WTC11 (cell line): Measurements from ENCODE around the gene DECR2. TPM values are rescaled to one million over a fixed set of nuclear protein-coding genes. Genes with fewer than 3 reads are reported as not detected.
A peak's percentile ranks its signal among the peaks of the same experiment; 100 is the strongest.

Experiments used
- ATAC-seq: fragments of 200-7000 bp; cut with Tn5 transposase; 2 replicates; pipeline ENCODE4 v1.10.0; 2021; ENCODE audit warnings: mild to moderate bottlenecking, moderate library complexity
- CTCF ChIA-PET: fragments of 300-600 bp; sonication (Branson Sonifier 250); formaldehyde crosslinking; loops from one replicate; lab custom pipeline; 2021; ENCODE audit warnings: antibody characterized with exemption; lab: Charles Lee
- POLR2A ChIA-PET: fragments of 350-600 bp; sonication (Branson Sonifier 250); formaldehyde crosslinking; loops from one replicate; lab custom pipeline; 2021; ENCODE audit warnings: antibody characterized with exemption; lab: Charles Lee
- DNase-seq: peaks from one replicate; pipeline ENCODE4 v3.0.0; 2021; ENCODE audit warnings: low spot score
- H3K27ac Mint-ChIP-seq: 2 replicates; pipeline ENCODE4 v1.8.0; 2021; ENCODE audit warnings: mixed read lengths
- H3K27me3 Mint-ChIP-seq: 2 replicates; pipeline ENCODE4 v1.8.0; 2021; ENCODE audit warnings: low read depth, mild to moderate bottlenecking, moderate library complexity, mixed read lengths
- H3K36me3 Mint-ChIP-seq: 2 replicates; pipeline ENCODE4 v1.8.0; 2021; ENCODE audit warnings: mixed read lengths
- H3K4me1 Mint-ChIP-seq: 2 replicates; pipeline ENCODE4 v1.8.0; 2022; ENCODE audit warnings: mixed read lengths
- H3K4me3 Mint-ChIP-seq: 2 replicates; pipeline ENCODE4 v1.8.0; 2021; ENCODE audit warnings: mild to moderate bottlenecking, moderate library complexity, mixed read lengths
- H3K9me3 Mint-ChIP-seq: 2 replicates; pipeline ENCODE4 v1.8.0; 2021; ENCODE audit warnings: mixed read lengths
- ATF1 ChIP-seq: sonication (generic); formaldehyde crosslinking; IDR thresholded peaks from 2 replicates; pipeline ENCODE4 v1.8.1; 2023; ENCODE audit warnings: mild to moderate bottlenecking, moderate library complexity, missing genetic modification reagents
- CREB1 ChIP-seq: sonication (generic); formaldehyde crosslinking; IDR thresholded peaks from 2 replicates; pipeline ENCODE4 v1.8.0; 2023; ENCODE audit warnings: mild to moderate bottlenecking, missing genetic modification reagents
- FOXK1 ChIP-seq: sonication (generic); formaldehyde crosslinking; IDR thresholded peaks from 2 replicates; pipeline ENCODE4 v1.8.0; 2022; ENCODE audit warnings: mild to moderate bottlenecking, moderate library complexity, missing genetic modification reagents
- GTF2I ChIP-seq: fragments of 250-450 bp; sonication (Bioruptor Pico); conservative IDR thresholded peaks from 2 replicates; pipeline ENCODE4 v1.4.0; 2021; ENCODE audit warnings: mild to moderate bottlenecking
- IRF2 ChIP-seq: sonication (generic); formaldehyde crosslinking; IDR thresholded peaks from 2 replicates; pipeline ENCODE4 v1.8.0; 2022; ENCODE audit warnings: low read depth, missing genetic modification reagents, borderline replicate concordance
- JAZF1 ChIP-seq: fragments of 250-450 bp; sonication (Bioruptor Pico); IDR thresholded peaks from 2 replicates; pipeline ENCODE4 v1.9.0; 2021; ENCODE audit warnings: moderate library complexity, mild to moderate bottlenecking, inconsistent platforms
- JUN ChIP-seq: sonication (generic); formaldehyde crosslinking; IDR thresholded peaks from 2 replicates; pipeline ENCODE4 v1.8.0; 2023; ENCODE audit warnings: mild to moderate bottlenecking, missing genetic modification reagents
- KAT7 ChIP-seq: sonication (generic); formaldehyde crosslinking; IDR thresholded peaks from 2 replicates; pipeline ENCODE4 v1.8.1; 2023; ENCODE audit warnings: missing genetic modification reagents, mild to moderate bottlenecking, borderline replicate concordance
- MXD4 ChIP-seq: fragments of 250-450 bp; sonication (Bioruptor Pico); IDR thresholded peaks from 2 replicates; pipeline ENCODE4 v1.8.0; 2021; ENCODE audit warnings: mild to moderate bottlenecking, moderate library complexity, borderline replicate concordance
- NFATC4 ChIP-seq: fragments of 250-450 bp; sonication (Bioruptor Pico); IDR thresholded peaks from 2 replicates; pipeline ENCODE4 v1.9.0; 2021; ENCODE audit warnings: mild to moderate bottlenecking
- NFE2L1 ChIP-seq: sonication (generic); formaldehyde crosslinking; IDR thresholded peaks from 2 replicates; pipeline ENCODE4 v1.8.1; 2023; ENCODE audit warnings: missing genetic modification reagents
- NFYB ChIP-seq: sonication (generic); formaldehyde crosslinking; conservative IDR thresholded peaks from 2 replicates; pipeline ENCODE4 v1.8.0; 2022; ENCODE audit warnings: low read depth, missing genetic modification reagents
- NR2C2 ChIP-seq: sonication (generic); formaldehyde crosslinking; IDR thresholded peaks from 2 replicates; pipeline ENCODE4 v1.8.0; 2022; ENCODE audit warnings: mild to moderate bottlenecking, missing genetic modification reagents
- PRRX2 ChIP-seq: fragments of 250-450 bp; sonication (Bioruptor Pico); IDR thresholded peaks from 2 replicates; pipeline ENCODE4 v1.8.0; 2021; ENCODE audit warnings: mild to moderate bottlenecking
- SP1 ChIP-seq: sonication (generic); formaldehyde crosslinking; conservative IDR thresholded peaks from 2 replicates; pipeline ENCODE4 v1.8.1; 2022; ENCODE audit warnings: missing genetic modification reagents
- TCF7 ChIP-seq: sonication (generic); formaldehyde crosslinking; IDR thresholded peaks from 2 replicates; pipeline ENCODE4 v1.8.0; 2022; ENCODE audit warnings: mild to moderate bottlenecking, low read depth, missing genetic modification reagents, moderate library complexity
- TEAD4 ChIP-seq: sonication (generic); formaldehyde crosslinking; IDR thresholded peaks from 2 replicates; pipeline ENCODE4 v1.8.0; 2022; ENCODE audit warnings: mild to moderate bottlenecking, missing genetic modification reagents
- ZNF317 ChIP-seq: sonication (generic); formaldehyde crosslinking; IDR thresholded peaks from 2 replicates; pipeline ENCODE4 v1.8.1; 2023; ENCODE audit warnings: low read depth, mild to moderate bottlenecking, moderate library complexity, missing genetic modification reagents, borderline replicate concordance
- ZNF396 ChIP-seq: fragments of 250-450 bp; sonication (Bioruptor Pico); IDR thresholded peaks from 2 replicates; pipeline ENCODE4 v1.8.0; 2021; ENCODE audit warnings: mild to moderate bottlenecking, moderate library complexity, borderline replicate concordance
- total RNA-seq: library from RNA; stranded (reverse); gene quantifications from 3 replicates; pipeline ENCODE4 v1.2.3, GENCODE V29; 2021
- TF ChIP-seq, protein P1 (sequence below): sonication (generic); formaldehyde crosslinking; IDR thresholded peaks from 2 replicates; pipeline ENCODE4 v1.8.1; 2022; ENCODE audit warnings: mild to moderate bottlenecking, moderate library complexity, missing genetic modification reagents
- TF ChIP-seq, protein P2 (sequence below): sonication (generic); formaldehyde crosslinking; IDR thresholded peaks from 2 replicates; pipeline ENCODE4 v1.8.0; 2023; ENCODE audit warnings: missing genetic modification reagents, mild to moderate bottlenecking, borderline replicate concordance
- TF ChIP-seq, protein P3 (sequence below): sonication (generic); formaldehyde crosslinking; IDR thresholded peaks from 2 replicates; pipeline ENCODE4 v1.8.1; 2022; ENCODE audit warnings: low read depth, mild to moderate bottlenecking, moderate library complexity, missing genetic modification reagents, borderline replicate concordance
- TF ChIP-seq, protein P4 (sequence below): sonication (generic); formaldehyde crosslinking; IDR thresholded peaks from 2 replicates; pipeline ENCODE4 v1.8.1; 2023; ENCODE audit warnings: mild to moderate bottlenecking, missing genetic modification reagents, moderate library complexity
- TF ChIP-seq, protein P5 (sequence below): sonication (generic); formaldehyde crosslinking; IDR thresholded peaks from 2 replicates; pipeline ENCODE4 v1.8.0; 2022; ENCODE audit warnings: mild to moderate bottlenecking, missing genetic modification reagents
- TF ChIP-seq, protein P6 (sequence below): sonication (generic); formaldehyde crosslinking; IDR thresholded peaks from 2 replicates; pipeline ENCODE4 v1.8.1; 2023; ENCODE audit warnings: mild to moderate bottlenecking, missing genetic modification reagents

The DECR2 gene
- total RNA-seq, 1 experiment from 2014 or later: 43.6 TPM

DNA sequence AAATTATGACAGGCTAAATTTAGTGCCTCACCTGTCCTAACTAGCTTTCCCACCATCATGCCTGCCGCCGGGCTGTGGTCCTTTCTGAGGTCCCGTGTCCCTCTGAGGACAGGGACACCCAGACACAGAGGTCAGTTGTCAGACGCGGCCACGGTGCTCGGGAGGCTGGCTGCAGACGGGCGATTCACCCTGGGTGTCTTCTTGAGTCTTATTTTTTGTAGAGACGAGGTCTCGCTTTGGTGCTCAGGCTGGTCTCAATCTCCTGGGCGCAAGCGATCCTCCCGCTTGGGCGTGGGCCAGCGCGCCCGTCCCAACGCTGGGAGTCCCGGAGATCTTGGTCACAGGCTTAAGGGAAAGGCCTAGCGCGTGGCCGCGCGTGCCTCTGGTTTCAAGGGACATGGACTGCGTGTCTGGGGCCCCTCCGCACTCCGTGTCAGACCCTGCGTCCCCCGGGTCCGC, 23.0 kb downstream of the DECR2 start (continued):
- TF ChIP-seq, protein P1, sequence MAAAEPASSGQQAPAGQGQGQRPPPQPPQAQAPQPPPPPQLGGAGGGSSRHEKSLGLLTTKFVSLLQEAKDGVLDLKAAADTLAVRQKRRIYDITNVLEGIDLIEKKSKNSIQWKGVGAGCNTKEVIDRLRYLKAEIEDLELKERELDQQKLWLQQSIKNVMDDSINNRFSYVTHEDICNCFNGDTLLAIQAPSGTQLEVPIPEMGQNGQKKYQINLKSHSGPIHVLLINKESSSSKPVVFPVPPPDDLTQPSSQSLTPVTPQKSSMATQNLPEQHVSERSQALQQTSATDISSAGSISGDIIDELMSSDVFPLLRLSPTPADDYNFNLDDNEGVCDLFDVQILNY: no peak
- TF ChIP-seq, protein P2, sequence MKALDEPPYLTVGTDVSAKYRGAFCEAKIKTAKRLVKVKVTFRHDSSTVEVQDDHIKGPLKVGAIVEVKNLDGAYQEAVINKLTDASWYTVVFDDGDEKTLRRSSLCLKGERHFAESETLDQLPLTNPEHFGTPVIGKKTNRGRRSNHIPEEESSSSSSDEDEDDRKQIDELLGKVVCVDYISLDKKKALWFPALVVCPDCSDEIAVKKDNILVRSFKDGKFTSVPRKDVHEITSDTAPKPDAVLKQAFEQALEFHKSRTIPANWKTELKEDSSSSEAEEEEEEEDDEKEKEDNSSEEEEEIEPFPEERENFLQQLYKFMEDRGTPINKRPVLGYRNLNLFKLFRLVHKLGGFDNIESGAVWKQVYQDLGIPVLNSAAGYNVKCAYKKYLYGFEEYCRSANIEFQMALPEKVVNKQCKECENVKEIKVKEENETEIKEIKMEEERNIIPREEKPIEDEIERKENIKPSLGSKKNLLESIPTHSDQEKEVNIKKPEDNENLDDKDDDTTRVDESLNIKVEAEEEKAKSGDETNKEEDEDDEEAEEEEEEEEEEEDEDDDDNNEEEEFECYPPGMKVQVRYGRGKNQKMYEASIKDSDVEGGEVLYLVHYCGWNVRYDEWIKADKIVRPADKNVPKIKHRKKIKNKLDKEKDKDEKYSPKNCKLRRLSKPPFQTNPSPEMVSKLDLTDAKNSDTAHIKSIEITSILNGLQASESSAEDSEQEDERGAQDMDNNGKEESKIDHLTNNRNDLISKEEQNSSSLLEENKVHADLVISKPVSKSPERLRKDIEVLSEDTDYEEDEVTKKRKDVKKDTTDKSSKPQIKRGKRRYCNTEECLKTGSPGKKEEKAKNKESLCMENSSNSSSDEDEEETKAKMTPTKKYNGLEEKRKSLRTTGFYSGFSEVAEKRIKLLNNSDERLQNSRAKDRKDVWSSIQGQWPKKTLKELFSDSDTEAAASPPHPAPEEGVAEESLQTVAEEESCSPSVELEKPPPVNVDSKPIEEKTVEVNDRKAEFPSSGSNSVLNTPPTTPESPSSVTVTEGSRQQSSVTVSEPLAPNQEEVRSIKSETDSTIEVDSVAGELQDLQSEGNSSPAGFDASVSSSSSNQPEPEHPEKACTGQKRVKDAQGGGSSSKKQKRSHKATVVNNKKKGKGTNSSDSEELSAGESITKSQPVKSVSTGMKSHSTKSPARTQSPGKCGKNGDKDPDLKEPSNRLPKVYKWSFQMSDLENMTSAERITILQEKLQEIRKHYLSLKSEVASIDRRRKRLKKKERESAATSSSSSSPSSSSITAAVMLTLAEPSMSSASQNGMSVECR (CRISPR knock-in tag): no peak
- no peak for TF ChIP-seq ZNF396 (CRISPR knock-in tag)

DNA sequence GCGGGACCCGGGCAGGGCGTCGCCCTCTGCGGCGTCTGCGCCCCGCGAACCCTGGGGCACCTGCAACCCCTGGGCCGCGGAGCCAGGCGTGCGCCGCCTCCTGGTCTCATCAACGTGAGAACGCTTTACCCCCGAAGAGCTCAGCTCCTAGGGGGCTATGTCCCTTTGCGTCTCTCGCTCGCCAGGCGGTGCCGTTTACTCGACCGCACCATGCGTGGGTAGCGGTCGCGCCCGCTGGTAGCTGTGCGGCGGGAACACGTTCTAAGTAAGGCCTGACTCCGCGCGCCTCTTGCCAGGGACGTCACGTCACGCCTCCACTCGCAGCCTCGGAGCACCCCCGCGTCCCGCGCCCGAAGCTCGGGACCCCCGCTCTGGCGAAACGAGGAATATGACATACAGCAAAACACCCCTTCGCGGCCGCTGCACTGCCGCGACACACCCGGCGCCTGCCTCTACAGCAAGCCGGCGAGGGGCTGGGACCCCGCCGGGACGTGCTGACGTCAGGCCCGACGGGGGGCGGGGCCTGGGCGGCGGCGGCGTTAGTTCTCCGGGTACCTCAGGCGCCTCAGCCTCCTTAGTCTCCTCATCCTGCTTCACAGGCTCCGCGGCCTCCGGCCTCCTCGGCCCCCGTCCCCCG, 23.5 kb downstream of the DECR2 start, which contains the start of gene RAB11FIP3:
TSS of gene RAB11FIP3 (plus strand) at position 568 of the 637 bp plus-strand sequence. CDS start 358 bp downstream, outside the sequence.
- ChIA-PET POLR2A (no interaction called here), CTCF (interaction anchor here (0.5 to 4.2 kb wide), 8 partner anchors 10 to 186 kb away, joined by 3 to 25 read pairs (median 4); partner anchors contain the start of gene MRPL28)
- ATAC-seq: peak; percentile 82
- TF ChIP-seq IRF2 (CRISPR knock-in tag) (no peak), NFYB (0 out of 2 replicates have a peak, but pooled peaks have one; percentile 16), JUN (CRISPR knock-in tag) (0 out of 2 replicates have a peak, but pooled peaks have one; percentile 58), TCF7 (CRISPR knock-in tag) (0 out of 2 replicates have a peak, but pooled peaks have one; percentile 32), GTF2I (CRISPR knock-in tag) (no peak), SP1 (CRISPR knock-in tag) (peak; percentile 76), PRRX2 (CRISPR knock-in tag) (no peak), ATF1 (0 out of 2 replicates have a peak, but pooled peaks have one; percentile 18), CREB1 (CRISPR knock-in tag) (0 out of 2 replicates have a peak, but pooled peaks have one; percentile 38), JAZF1 (CRISPR knock-in tag) (no peak), MXD4 (CRISPR knock-in tag) (no peak), NFE2L1 (CRISPR knock-in tag) (no peak), TEAD4 (no peak), NR2C2 (CRISPR knock-in tag) (no peak), ZNF317 (CRISPR knock-in tag) (no peak), FOXK1 (CRISPR knock-in tag) (0 out of 2 replicates have a peak, but pooled peaks have one; percentile 54), KAT7 (CRISPR knock-in tag) (no peak), NFATC4 (CRISPR knock-in tag) (no peak)
- TF ChIP-seq, protein P3, sequence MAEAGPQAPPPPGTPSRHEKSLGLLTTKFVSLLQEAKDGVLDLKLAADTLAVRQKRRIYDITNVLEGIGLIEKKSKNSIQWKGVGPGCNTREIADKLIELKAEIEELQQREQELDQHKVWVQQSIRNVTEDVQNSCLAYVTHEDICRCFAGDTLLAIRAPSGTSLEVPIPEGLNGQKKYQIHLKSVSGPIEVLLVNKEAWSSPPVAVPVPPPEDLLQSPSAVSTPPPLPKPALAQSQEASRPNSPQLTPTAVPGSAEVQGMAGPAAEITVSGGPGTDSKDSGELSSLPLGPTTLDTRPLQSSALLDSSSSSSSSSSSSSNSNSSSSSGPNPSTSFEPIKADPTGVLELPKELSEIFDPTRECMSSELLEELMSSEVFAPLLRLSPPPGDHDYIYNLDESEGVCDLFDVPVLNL (CRISPR knock-in tag): no peak
- TF ChIP-seq, protein P1: 0 out of 2 replicates have a peak, but pooled peaks have one; percentile 50
- TF ChIP-seq, protein P4, sequence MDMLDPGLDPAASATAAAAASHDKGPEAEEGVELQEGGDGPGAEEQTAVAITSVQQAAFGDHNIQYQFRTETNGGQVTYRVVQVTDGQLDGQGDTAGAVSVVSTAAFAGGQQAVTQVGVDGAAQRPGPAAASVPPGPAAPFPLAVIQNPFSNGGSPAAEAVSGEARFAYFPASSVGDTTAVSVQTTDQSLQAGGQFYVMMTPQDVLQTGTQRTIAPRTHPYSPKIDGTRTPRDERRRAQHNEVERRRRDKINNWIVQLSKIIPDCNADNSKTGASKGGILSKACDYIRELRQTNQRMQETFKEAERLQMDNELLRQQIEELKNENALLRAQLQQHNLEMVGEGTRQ (CRISPR knock-in tag): 0 out of 2 replicates have a peak, but pooled peaks have one; percentile 5
- TF ChIP-seq, protein P5, sequence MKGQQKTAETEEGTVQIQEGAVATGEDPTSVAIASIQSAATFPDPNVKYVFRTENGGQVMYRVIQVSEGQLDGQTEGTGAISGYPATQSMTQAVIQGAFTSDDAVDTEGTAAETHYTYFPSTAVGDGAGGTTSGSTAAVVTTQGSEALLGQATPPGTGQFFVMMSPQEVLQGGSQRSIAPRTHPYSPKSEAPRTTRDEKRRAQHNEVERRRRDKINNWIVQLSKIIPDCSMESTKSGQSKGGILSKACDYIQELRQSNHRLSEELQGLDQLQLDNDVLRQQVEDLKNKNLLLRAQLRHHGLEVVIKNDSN: peak; percentile 60; the same call in 1 of the 2 replicates
- TF ChIP-seq, protein P6, sequence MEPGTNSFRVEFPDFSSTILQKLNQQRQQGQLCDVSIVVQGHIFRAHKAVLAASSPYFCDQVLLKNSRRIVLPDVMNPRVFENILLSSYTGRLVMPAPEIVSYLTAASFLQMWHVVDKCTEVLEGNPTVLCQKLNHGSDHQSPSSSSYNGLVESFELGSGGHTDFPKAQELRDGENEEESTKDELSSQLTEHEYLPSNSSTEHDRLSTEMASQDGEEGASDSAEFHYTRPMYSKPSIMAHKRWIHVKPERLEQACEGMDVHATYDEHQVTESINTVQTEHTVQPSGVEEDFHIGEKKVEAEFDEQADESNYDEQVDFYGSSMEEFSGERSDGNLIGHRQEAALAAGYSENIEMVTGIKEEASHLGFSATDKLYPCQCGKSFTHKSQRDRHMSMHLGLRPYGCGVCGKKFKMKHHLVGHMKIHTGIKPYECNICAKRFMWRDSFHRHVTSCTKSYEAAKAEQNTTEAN (CRISPR knock-in tag): no peak; the same call in 1 of the 2 replicates

More for the DNA sequence above, 23.5 kb downstream of the DECR2 start, which contains the start of gene RAB11FIP3:
- peak within 1 kb of the TSS; percentile 67 for H3K4me3 Mint-ChIP-seq
- no peaks in the 10 kb centered on the region for H3K9me3 Mint-ChIP-seq
- no peaks in the 10 kb centered on the region; the same call in 1 of the 2 replicates for H3K36me3 Mint-ChIP-seq
- no peak within 1 kb of the TSS for H3K27ac Mint-ChIP-seq
- H3K4me1 Mint-ChIP-seq: peaks cover 14% of the 10 kb centered on the region
- DNase-seq: peak; percentile 80
- H3K27me3 Mint-ChIP-seq: peaks cover 54% of the 10 kb centered on the region
